ENCODE data around the gene DPT.

DPT gene

DNA sequence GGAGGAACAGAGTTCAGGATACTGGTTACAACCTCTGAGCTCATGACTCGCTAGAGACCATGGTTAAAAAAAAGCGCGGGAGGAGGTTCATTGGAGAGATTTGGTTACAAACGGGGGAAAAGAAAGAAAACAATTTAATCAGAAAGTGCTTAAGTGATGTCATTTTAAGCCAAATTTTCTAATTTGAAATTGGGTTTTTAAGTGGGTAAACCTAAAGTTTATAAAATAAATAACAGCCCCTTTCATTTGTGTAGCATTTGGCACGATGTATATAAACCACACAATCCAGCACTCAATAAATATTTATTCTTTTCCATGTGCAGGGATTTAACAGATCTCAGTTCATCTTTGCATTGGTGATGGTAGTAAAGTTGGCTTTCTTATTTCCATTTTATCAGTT, 7.0 kb upstream of the DPT start:
- no peak for DNase-seq (ENCODE audit: low read depth)

DNA sequence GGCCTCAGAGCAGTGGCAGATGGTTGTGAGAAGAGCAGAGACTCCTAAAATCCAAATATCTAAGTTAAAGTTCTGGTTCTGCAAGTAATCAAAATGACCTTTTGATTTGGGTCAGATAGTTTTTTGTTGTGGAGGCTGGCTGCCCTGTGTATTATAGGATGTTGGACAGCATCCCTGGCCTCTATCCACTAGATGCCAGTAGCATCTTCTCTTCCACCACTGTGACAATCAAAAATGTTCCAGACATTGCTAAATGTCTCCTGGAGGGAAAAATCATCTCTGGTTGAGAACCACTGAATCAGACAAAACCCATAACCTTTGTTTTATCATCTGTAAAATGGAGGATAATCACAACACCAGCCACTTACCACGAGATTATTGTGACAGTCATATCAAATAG, 5.9 kb upstream of the DPT start:
- no peak for DNase-seq (ENCODE audit: low read depth)

DNA sequence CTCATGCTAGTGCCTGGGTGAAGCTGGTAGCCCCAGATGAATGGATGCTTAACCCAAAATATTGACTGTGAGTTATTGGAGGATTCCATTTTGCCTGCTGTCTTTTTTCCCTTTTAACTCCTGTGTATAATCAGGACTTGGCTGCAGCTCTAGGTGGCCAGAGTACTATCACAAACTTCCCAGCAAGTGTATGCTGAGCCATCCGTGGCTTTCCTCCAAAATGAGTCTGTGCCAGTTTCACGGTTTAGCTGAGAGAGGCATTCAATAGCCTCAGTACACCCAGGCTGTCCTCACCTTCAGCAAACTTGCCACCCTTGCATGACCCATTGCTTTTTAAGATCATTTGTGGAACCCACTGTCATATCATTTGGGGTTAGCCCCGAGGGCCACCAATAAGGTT, 5.3 kb upstream of the DPT start:
- DNase-seq (ENCODE audit: low read depth) = no peak

- no peak for DNase-seq (ENCODE audit: low read depth)
These were observed 4.2 kb upstream of the DPT start for GRCh38 chr1:168733241-168733640.

DNA sequence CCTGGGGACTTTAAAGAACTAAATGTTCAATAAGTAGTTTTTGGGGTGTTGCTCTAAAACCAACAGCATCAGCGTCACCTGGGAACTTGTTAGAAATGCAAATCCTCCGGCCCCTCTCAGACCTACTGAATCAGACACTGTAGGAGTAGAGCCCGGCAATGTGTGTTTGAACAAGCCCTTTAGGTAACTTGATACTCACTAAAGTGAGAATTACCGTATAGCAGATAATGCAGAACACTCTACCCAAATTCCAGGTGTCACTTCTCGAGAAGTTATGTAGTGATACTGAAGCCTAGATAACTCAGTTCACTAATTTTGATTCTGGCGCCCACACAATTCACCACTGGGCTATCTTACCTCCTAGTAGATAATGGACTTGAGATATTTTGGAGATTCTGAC, 3.7 kb upstream of the DPT start:
- no peak for DNase-seq (ENCODE audit: low read depth)

DNA sequence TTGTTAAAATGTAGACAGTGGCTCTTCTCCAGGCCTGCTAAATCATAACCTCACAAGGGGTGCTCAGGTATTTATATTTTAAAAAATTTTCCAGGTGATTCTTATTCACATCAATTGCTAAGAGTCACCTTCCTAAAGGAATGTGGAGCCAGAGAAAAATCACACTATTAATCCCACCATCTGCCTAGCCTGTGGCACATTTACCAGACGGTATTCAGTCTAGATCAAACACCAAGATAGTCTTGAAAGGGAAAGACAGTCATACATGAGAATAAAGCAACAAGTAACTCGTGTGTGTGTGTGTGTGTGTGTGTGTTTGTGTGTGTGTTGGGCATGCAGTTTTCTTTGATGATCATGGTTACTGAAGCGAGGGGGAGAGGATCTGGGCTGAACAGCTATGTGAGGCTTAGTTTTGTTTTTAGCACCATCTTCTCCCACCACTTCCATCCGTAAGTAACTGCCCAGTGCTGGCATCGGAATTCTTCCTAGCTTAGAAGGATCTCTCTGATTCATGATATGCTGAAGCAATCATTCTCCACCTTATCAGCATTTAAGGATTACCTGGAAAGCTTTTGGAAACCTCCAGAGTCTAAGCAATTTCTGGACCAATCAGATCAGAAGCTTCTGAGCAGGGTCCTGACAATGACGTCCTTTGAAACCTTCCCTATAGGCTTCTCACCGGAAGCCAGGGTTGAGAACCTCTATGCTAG, 2.4 kb upstream of the DPT start:
- DNase-seq (ENCODE audit: low read depth) = no peak

DNA sequence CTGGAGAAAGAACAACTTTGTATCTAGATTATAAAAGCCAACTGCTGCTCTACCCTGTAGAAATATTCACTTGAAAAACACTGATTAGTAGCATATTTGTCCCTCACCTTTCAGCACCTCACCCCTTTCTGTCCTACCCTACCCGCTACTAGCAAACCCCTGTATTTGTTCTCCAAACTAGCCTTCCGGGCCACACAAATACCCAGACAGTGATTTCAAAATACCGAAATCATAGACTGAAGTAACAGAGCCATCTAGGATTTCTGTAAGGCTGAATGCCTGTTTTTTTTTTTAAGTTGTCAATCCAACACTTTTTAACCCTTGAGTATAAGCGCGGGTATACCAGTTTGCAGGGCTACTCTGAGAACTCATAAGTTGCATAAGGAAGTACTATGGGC, 398 bp upstream of the DPT start:
- no peak for DNase-seq (ENCODE audit: low read depth)

DNA sequence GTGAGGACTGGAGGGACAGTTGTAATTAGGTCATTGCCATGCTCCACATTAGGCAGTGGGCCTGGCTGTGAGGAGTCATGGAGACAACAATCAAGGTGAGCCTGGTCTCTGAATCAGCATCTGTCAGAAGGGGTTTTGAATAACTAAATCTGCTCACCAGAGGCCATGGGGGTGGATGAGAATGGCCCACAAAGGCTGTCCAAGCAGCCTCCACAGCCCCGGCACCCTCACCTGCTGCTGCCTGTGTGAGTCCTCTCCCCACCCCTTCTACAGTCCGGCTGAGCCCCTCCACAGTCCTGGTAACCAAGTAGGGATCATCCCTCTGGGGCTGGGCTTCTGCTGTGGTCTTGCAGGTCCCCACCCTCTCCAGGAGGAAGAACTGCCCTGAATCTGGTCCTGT, 2.3 kb downstream of the DPT start:
- DNase-seq (ENCODE audit: low read depth) = no peak

DNA sequence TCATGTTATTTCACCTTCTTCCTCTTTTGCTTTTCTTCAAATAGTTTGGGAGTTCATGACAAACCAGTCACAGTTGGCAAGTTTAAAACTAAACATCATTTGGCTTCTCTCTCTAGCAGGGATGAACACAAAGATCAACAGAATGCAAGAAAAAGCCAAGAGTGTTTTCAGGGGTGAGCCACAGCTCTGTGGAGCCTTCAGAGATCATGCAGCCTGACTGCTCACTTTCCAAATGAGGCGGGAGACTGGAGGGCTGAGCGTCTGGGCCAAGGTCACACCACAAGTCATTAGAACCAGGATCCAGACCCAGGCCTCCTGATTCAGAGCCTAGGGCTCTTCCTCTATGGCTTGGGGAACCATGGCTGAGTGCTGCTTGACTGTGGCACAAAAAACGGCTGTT, 2.7 kb downstream of the DPT start:
- DNase-seq (ENCODE audit: low read depth) = no peak

GRCh38 chr1:168725831-168726230, 3.2 kb downstream of the DPT start:
- DNase-seq (ENCODE audit: low read depth) = no peak

GRCh38 chr1:168725060-168725459, 3.9 kb downstream of the DPT start:
- DNase-seq (ENCODE audit: low read depth) = no peak

GRCh38 chr1:168723000-168723399, 6.0 kb downstream of the DPT start:
- DNase-seq (ENCODE audit: low read depth) = no peak

- no peak for DNase-seq (ENCODE audit: low read depth)
These were observed 8.2 kb downstream of the DPT start for GRCh38 chr1:168720839-168721238.

- no peak for DNase-seq (ENCODE audit: low read depth)
These were observed 9.5 kb downstream of the DPT start for GRCh38 chr1:168719306-168720111.

- DNase-seq (ENCODE audit: low read depth) = no peak
These were observed 10.8 kb downstream of the DPT start for GRCh38 chr1:168717906-168718891.

DNA sequence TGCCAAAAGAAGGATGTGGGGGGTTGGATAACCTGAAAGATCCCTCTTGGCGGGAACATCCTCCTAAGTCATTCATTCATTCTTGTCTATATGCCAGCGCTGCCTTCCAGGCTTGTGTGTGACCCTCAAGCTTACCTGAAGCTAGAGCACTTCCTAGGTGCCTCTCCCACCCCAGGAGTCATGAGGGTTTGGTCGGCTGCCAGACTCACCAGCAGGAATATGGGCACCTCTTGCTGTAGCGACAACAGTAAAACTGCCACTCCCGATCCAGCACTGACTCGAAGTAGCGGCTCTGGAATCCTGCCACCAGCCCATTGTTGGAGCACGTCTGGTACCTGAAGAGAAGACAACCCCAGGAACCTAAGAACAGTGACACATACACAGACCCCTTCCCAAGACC, 15.0 kb downstream of the DPT start:
- DNase-seq (ENCODE audit: low read depth) = no peak

GRCh38 chr1:168709405-168710363, 19.3 kb downstream of the DPT start:
- DNase-seq (ENCODE audit: low read depth) = no peak

DNA sequence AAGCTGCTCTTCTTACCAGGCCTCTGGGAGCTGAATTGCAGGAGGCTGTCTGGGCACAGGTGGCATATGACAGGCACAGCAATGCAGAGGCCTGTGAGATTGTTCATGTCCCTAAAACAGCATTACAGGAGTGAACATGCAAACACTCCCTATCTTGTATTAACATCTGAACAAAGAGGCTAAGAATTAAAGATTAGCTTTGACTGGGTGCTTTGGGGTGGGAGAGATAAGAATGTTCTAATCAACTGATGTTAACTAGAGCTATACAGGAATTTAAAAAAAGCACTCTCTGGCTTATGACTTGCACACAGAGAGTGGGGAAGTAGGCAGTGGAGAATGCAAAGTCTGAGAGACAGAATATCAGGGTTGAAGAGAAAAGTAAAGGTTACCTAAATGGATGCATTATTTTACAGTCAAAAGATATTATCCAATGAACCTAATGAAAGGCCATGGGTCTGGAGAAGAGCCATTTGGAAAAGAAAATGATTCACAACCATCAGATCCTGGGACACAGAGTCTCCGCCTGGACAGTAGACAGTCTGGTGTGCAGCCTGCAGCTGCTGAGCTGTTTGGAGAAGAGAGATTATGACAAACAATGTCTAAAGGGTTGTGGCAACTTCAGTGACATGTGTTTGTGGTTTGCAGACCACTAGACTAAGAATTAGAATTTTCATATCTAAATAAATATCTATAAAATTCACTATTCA, 20.2 kb downstream of the DPT start:
- DNase-seq (ENCODE audit: low read depth) = peak; percentile 25

GRCh38 chr1:168706391-168706992, 22.5 kb downstream of the DPT start:
- DNase-seq (ENCODE audit: low read depth) = no peak

DNA sequence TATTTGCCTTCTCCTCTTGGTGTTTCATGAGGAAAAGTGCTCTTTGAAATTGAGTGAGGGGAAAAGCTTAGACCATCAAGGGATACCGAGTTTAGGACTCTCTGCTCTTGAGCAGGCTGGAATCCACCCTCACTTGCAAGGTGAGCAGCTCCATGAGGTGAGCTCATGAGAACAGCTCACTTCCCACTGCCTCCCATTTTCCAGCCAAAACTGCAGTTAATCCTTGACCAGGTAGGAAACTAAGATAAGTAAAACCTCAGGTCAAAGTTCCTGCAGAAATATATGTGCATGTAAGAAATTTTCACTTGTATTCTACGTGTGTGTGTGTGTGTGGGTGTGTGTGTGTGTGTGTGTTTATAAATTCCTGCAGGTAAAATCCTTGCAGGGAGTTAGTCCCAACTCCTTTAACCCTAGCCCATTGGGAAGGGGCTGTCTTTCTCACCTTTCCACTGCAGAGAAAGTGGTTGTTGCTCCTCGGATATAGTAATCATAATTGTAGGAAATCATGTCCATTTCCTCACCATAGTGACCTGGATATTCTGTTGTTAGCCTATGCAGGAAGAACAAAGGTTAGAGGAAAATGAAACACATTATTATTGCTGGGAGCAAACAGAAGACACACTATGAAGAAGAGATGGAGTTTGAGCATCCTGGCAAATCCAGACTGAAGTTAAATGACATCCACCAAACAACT, 28.3 kb downstream of the DPT start:
- DNase-seq (ENCODE audit: low read depth) = no peak
